Skeletal muscle tissue (tissue), 4 donors: Measurements from ENCODE around the gene KIFC3. TPM values are rescaled to one million over a fixed set of nuclear protein-coding genes. Genes with fewer than 3 reads are reported as not detected.
A peak's percentile ranks its signal among the peaks of the same experiment; 100 is the strongest.

ENCODE experiments used
- H3K27ac ChIP-seq: one replicate; pipeline ENCODE4 v1.7.0; 2013; ENCODE audit warnings: mild to moderate bottlenecking, low read depth, low read length, inconsistent platforms
- H3K27me3 ChIP-seq, 3 donors: one replicate each; pipeline ENCODE4 v1.7.0; 2013; ENCODE audit warnings: low read length in 3 of 3; ENCODE audit not compliant: control insufficient read depth in 3 of 3, insufficient read depth in 3 of 3
- H3K36me3 ChIP-seq, 3 donors: one replicate each; pipeline ENCODE4 v1.7.0; 2013; ENCODE audit warnings: low read length in 3 of 3; ENCODE audit not compliant: control insufficient read depth in 3 of 3, insufficient read depth in 3 of 3
- H3K4me1 ChIP-seq, 3 donors: one replicate each; pipeline ENCODE4 v1.7.0; 2013; ENCODE audit warnings: low read length in 3 of 3, mild to moderate bottlenecking in 3 of 3; ENCODE audit not compliant: control insufficient read depth in 3 of 3, insufficient read depth in 3 of 3
- H3K4me3 ChIP-seq, 3 donors: one replicate each; pipeline ENCODE4 v1.7.0; 2013; ENCODE audit warnings: low read length in 3 of 3
- H3K9ac ChIP-seq, 3 donors: one replicate each; pipeline ENCODE4 v1.7.0; 2013; ENCODE audit warnings: low read length in 3 of 3, mild to moderate bottlenecking in 3 of 3, moderate library complexity in 2 of 3, low read depth in 1 of 3
- H3K9me3 ChIP-seq, 3 donors: one replicate each; pipeline ENCODE4 v1.7.0; 2013; ENCODE audit warnings: low read length in 3 of 3; ENCODE audit not compliant: control insufficient read depth in 3 of 3
- total RNA-seq: library from RNA; depleted of rRNA; stranded (reverse); fragments of >200 nt; gene quantifications from one replicate; pipeline ENCODE4 v1.2.3, GENCODE V29; 2014
- donor health status: Osteomylitis.

The KIFC3 gene
- total RNA-seq, 1 donor from 2014 or later = 9.9 TPM

- Histone ChIP-seq H3K27ac (no peak overlapping the region), H3K9me3 (no peaks in the 10 kb centered on the region), H3K9ac (no peak overlapping the region), H3K4me3 (no peak overlapping the region), H3K27me3 (no peaks in the 10 kb centered on the region), H3K36me3 (no peaks in the 10 kb centered on the region), H3K4me1 (peaks cover 46 to 54% (median 49%) of the 10 kb centered on the region in 3 donors)
These were observed 2.0 kb upstream of the KIFC3 start for GRCh38 chr16:57804111-57804837.

- Histone ChIP-seq H3K27ac (peak overlapping the region; percentile 28), H3K4me1 (peaks cover 46 to 59% (median 53%) of the 10 kb centered on the region in 3 donors), H3K27me3 (no peaks in the 10 kb centered on the region), H3K9me3 (no peaks in the 10 kb centered on the region), H3K4me3 (peak overlapping the region in 2 of 3 donors; percentile 54 to 69), H3K36me3 (no peaks in the 10 kb centered on the region), H3K9ac (peak overlapping the region in 2 of 3 donors; percentile 23 to 74)
These were observed 1.1 kb upstream of the KIFC3 start for GRCh38 chr16:57803134-57803990.

- H3K36me3 ChIP-seq = peaks cover 0 to 3% (median 0%) of the 10 kb centered on the region in 3 donors
- peak overlapping the region; percentile 62 to 70 (median 62) for H3K4me3 ChIP-seq
- peak overlapping the region; percentile 49 for H3K27ac ChIP-seq
- no peaks in the 10 kb centered on the region for H3K9me3 ChIP-seq
- peak overlapping the region; percentile 59 to 75 (median 74) for H3K9ac ChIP-seq
- peaks cover 57 to 67% (median 59%) of the 10 kb centered on the region in 3 donors for H3K4me1 ChIP-seq
- no peaks in the 10 kb centered on the region for H3K27me3 ChIP-seq
These were observed 416 bp downstream of the KIFC3 start for GRCh38 chr16:57801809-57802340.

- no peaks in the 10 kb centered on the region for H3K9me3 ChIP-seq
- peak overlapping the region; percentile 64 to 75 (median 74) for H3K9ac ChIP-seq
- H3K4me3 ChIP-seq = peak overlapping the region; percentile 62 to 70 (median 62)
- H3K27me3 ChIP-seq = no peaks in the 10 kb centered on the region
- H3K27ac ChIP-seq = peak overlapping the region; percentile 49
- H3K36me3 ChIP-seq = peaks cover 0 to 3% (median 0%) of the 10 kb centered on the region in 3 donors
- H3K4me1 ChIP-seq = peaks cover 57 to 69% (median 59%) of the 10 kb centered on the region in 3 donors
These were observed 1.0 kb downstream of the KIFC3 start for GRCh38 chr16:57801098-57801808.

- Histone ChIP-seq H3K9ac (peak overlapping the region in 2 of 3 donors; percentile 64 to 74), H3K36me3 (peaks cover 0 to 3% (median 0%) of the 10 kb centered on the region in 3 donors), H3K27me3 (no peaks in the 10 kb centered on the region), H3K9me3 (no peaks in the 10 kb centered on the region), H3K4me1 (peaks cover 57 to 71% (median 61%) of the 10 kb centered on the region in 3 donors), H3K27ac (peak overlapping the region; percentile 58), H3K4me3 (peak overlapping the region; percentile 15 to 62 (median 56))
These were observed 1.8 kb downstream of the KIFC3 start for GRCh38 chr16:57800200-57801097.

- peak overlapping the region; percentile 58 for H3K27ac ChIP-seq
These were observed 2.6 kb downstream of the KIFC3 start for GRCh38 chr16:57799600-57800199.

GRCh38 chr16:57798953-57799599 lies 3.2 kb downstream of the KIFC3 start:
- Histone ChIP-seq H3K4me1 (peaks cover 54 to 72% (median 59%) of the 10 kb centered on the region in 3 donors), H3K4me3 (no peak overlapping the region), H3K9me3 (no peaks in the 10 kb centered on the region), H3K27ac (no peak overlapping the region), H3K36me3 (peaks cover 0 to 3% (median 0%) of the 10 kb centered on the region in 3 donors), H3K9ac (peak overlapping the region in 1 of 3 donors; percentile 28), H3K27me3 (no peaks in the 10 kb centered on the region)

More at GRCh38 chr16:57799600-57800199, 2.6 kb downstream of the KIFC3 start:
- Histone ChIP-seq H3K4me1 (peaks cover 57 to 76% (median 61%) of the 10 kb centered on the region in 3 donors), H3K27me3 (no peaks in the 10 kb centered on the region), H3K4me3 (no peak overlapping the region), H3K36me3 (peaks cover 0 to 3% (median 0%) of the 10 kb centered on the region in 3 donors), H3K9ac (no peak overlapping the region), H3K9me3 (no peaks in the 10 kb centered on the region)

- Histone ChIP-seq H3K36me3 (peaks cover 0 to 3% (median 0%) of the 10 kb centered on the region in 3 donors), H3K9ac (peak overlapping the region in 1 of 3 donors; percentile 10), H3K4me1 (peaks cover 46 to 66% (median 54%) of the 10 kb centered on the region in 3 donors), H3K27me3 (no peaks in the 10 kb centered on the region), H3K4me3 (no peak overlapping the region), H3K27ac (peak overlapping the region; percentile 78), H3K9me3 (no peaks in the 10 kb centered on the region)
These were observed 4.0 kb downstream of the KIFC3 start for GRCh38 chr16:57798267-57798810.
